H1 (cell line): ENCODE data around the gene PGLYRP1.

ENCODE experiments used
- ATF2 ChIP-seq: IDR thresholded peaks from 2 replicates; pipeline ENCODE4 v1.6.1; 2012; ENCODE audit warnings: low read length, inconsistent platforms
- MAFK ChIP-seq: IDR thresholded peaks from 2 replicates; pipeline ENCODE4 v1.6.1; 2012; ENCODE audit warnings: low read depth, mild to moderate bottlenecking, improper control_type of control experiment, low read length
- NANOG ChIP-seq: IDR thresholded peaks from 2 replicates; pipeline ENCODE4 v1.6.1; 2011; ENCODE audit warnings: low read length, low read depth, mild to moderate bottlenecking, inconsistent platforms; ENCODE audit not compliant: insufficient read depth, poor library complexity, severe bottlenecking
- TCF12 ChIP-seq: IDR thresholded peaks from 2 replicates; pipeline ENCODE4 v1.6.1; 2011; ENCODE audit warnings: low read depth, mild to moderate bottlenecking, low read length
- TF ChIP-seq, protein P1 (sequence below): IDR thresholded peaks from 2 replicates; pipeline ENCODE4 v1.6.1; 2012; ENCODE audit warnings: inconsistent platforms
- TF ChIP-seq, protein P2 (sequence below), 3 experiments: IDR thresholded peaks; 1 replicate in 2 of 3; 2 replicates in 1 of 3; pipeline versions ENCODE4 v1.5.1 to v1.6.1; 2011; ENCODE audit warnings: low read length in 3 of 3, mild to moderate bottlenecking in 3 of 3, inconsistent platforms in 2 of 3, low read depth in 1 of 3, moderate library complexity in 1 of 3; ENCODE audit not compliant: insufficient read depth in 1 of 3; ENCODE audit errors: control extremely low read depth in 1 of 3

- TF ChIP-seq, protein P1, sequence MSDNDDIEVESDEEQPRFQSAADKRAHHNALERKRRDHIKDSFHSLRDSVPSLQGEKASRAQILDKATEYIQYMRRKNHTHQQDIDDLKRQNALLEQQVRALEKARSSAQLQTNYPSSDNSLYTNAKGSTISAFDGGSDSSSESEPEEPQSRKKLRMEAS: no peak
- TF ChIP-seq MAFK (no peak), NANOG (no peak), TCF12 (no peak), ATF2 (no peak)
- TF ChIP-seq, protein P2, sequence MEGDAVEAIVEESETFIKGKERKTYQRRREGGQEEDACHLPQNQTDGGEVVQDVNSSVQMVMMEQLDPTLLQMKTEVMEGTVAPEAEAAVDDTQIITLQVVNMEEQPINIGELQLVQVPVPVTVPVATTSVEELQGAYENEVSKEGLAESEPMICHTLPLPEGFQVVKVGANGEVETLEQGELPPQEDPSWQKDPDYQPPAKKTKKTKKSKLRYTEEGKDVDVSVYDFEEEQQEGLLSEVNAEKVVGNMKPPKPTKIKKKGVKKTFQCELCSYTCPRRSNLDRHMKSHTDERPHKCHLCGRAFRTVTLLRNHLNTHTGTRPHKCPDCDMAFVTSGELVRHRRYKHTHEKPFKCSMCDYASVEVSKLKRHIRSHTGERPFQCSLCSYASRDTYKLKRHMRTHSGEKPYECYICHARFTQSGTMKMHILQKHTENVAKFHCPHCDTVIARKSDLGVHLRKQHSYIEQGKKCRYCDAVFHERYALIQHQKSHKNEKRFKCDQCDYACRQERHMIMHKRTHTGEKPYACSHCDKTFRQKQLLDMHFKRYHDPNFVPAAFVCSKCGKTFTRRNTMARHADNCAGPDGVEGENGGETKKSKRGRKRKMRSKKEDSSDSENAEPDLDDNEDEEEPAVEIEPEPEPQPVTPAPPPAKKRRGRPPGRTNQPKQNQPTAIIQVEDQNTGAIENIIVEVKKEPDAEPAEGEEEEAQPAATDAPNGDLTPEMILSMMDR (IDR thresholded peaks at IDR 0.05; ENCODE audit: control extremely low read depth in 1 of 3, insufficient read depth in 1 of 3, low read depth in 1 of 3, low read length in 3 of 3): no peak
Observed at GRCh38 chr19:46036744-46037128, 13.9 kb upstream of the PGLYRP1 start.
